ENCODE measurements around the gene SHROOM3.

SHROOM3 gene

DNA sequence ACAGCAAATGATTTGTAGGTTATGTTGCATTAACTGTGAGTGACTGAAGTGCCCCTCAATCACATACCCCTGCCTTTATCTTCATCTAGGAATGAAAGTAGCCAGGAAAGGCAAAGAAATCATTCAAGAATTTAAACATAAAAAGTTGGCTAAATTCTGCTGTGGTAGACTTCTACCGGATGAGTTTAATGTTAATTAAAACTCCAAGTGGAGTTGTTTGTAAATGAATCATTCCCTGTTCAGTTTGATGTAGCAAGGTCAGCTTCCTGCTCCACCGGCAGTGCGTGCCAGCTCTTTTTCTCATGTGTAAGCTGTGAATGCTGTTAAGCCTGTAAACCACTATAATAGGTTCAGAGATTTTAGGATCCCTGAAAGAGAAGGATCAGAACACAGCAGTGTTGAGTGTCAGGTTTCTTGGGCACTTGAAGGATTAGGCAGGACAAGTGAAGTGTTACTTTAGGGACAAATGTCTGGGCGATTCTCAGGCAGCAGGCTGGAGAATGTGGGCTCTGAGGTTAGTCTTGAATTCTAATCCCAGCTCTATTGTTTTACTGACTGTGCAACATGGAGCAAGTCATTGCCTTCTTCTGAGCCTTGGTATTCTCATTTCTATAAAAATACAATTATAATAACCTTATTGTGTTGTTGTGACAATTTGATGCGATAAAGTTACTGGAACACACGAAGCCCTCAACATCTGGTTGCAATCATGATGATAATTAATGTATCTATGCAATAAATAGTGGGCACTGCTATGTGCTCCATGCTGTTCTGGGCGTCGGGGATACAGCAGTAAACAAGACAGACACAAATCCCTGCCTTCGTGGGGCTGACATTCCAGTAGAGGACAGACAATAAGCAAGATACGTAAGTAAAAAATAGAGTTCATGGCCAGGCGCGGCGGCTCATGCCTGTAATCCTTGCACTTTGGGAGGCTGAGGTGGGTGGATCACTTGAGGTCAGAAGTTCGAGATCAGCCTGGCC, 112.0 kb downstream of the SHROOM3 start:
- Histone ChIP-seq H3K79me2 (ENCODE audit: insufficient read depth, low read length) (no peaks in the 10 kb centered on the region), H3K9me2 (replicated peaks; ENCODE audit: insufficient read depth, low read length) (no peaks in the 10 kb centered on the region), H3K4me3 (ENCODE audit: insufficient read depth, low read length, poor library complexity, severe bottlenecking) (no peak overlapping the region), H3F3A (ENCODE audit: insufficient read depth) (no peaks in the 10 kb centered on the region), H3K9ac (ENCODE audit: low read length) (no peak overlapping the region), H3K27me3 (ENCODE audit: low read length) (no peaks in the 10 kb centered on the region), H2AFZ (ENCODE audit: low read depth, low read length, severe bottlenecking) (no peak overlapping the region), H3K36me3 (ENCODE audit: low read length) (no peaks in the 10 kb centered on the region), H3K4me2 (ENCODE audit: low read depth, low read length, poor library complexity, severe bottlenecking) (no peak overlapping the region), H3K27ac (ENCODE audit: low read depth, low read length) (no peak overlapping the region), H4K20me1 (ENCODE audit: low read depth, low read length) (no peaks in the 10 kb centered on the region), H3K9me3 (ENCODE audit: insufficient read depth, low read length) (no peaks in the 10 kb centered on the region)
- TF ChIP-seq EZH2phosphoT487 (conservative IDR thresholded peaks at IDR 0.05; ENCODE audit: low read length) = no peak
- no peak for TF ChIP-seq CTCF (IDR thresholded peaks at IDR 0.05; ENCODE audit: insufficient read depth, low read length, poor library complexity, severe bottlenecking)

DNA sequence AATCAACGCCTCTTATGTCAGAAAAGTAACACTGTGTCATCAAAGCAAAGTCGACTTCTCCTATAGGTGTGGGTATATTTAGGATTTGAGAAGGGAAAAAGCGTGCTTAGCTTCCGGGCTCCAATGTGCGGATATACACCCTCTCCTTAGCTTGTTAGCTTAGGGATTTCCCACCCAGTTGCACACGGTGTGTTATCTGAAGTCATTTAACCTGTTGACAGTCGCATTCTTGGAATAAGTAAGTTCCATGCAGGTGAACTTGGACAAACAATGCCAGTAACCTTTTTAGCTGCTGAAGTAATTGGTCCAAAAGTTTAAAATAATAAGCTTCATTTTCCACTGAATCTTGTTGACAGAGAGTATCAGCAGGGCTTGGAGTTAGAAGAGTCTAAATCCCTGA, 113.7 kb downstream of the SHROOM3 start:
- Histone ChIP-seq H3F3A (ENCODE audit: insufficient read depth) (no peaks in the 10 kb centered on the region), H3K79me2 (ENCODE audit: insufficient read depth, low read length) (no peaks in the 10 kb centered on the region), H3K27me3 (ENCODE audit: low read length) (no peaks in the 10 kb centered on the region), H3K9me2 (replicated peaks; ENCODE audit: insufficient read depth, low read length) (no peaks in the 10 kb centered on the region), H3K9me3 (ENCODE audit: insufficient read depth, low read length) (no peaks in the 10 kb centered on the region), H2AFZ (ENCODE audit: low read depth, low read length, severe bottlenecking) (no peak overlapping the region), H4K20me1 (ENCODE audit: low read depth, low read length) (no peaks in the 10 kb centered on the region), H3K4me3 (ENCODE audit: insufficient read depth, low read length, poor library complexity, severe bottlenecking) (no peak overlapping the region), H3K27ac (ENCODE audit: low read depth, low read length) (no peak overlapping the region), H3K9ac (ENCODE audit: low read length) (no peak overlapping the region), H3K36me3 (ENCODE audit: low read length) (no peaks in the 10 kb centered on the region), H3K4me2 (ENCODE audit: low read depth, low read length, poor library complexity, severe bottlenecking) (no peak overlapping the region)
- TF ChIP-seq EZH2phosphoT487 (conservative IDR thresholded peaks at IDR 0.05; ENCODE audit: low read length) (no peak), CTCF (IDR thresholded peaks at IDR 0.05; ENCODE audit: insufficient read depth, low read length, poor library complexity, severe bottlenecking) (no peak)

GRCh38 chr4:76549765-76550164, 114.7 kb downstream of the SHROOM3 start:
- Histone ChIP-seq H3K4me3 (ENCODE audit: insufficient read depth, low read length, poor library complexity, severe bottlenecking) (no peak overlapping the region), H3K9me2 (replicated peaks; ENCODE audit: insufficient read depth, low read length) (no peaks in the 10 kb centered on the region), H3K27ac (ENCODE audit: low read depth, low read length) (no peak overlapping the region), H3K4me2 (ENCODE audit: low read depth, low read length, poor library complexity, severe bottlenecking) (no peak overlapping the region), H3K9ac (ENCODE audit: low read length) (no peak overlapping the region), H3K27me3 (ENCODE audit: low read length) (no peaks in the 10 kb centered on the region), H4K20me1 (ENCODE audit: low read depth, low read length) (no peaks in the 10 kb centered on the region), H3K9me3 (ENCODE audit: insufficient read depth, low read length) (no peaks in the 10 kb centered on the region), H3F3A (ENCODE audit: insufficient read depth) (no peaks in the 10 kb centered on the region), H3K79me2 (ENCODE audit: insufficient read depth, low read length) (no peaks in the 10 kb centered on the region), H2AFZ (ENCODE audit: low read depth, low read length, severe bottlenecking) (no peak overlapping the region), H3K36me3 (ENCODE audit: low read length) (no peaks in the 10 kb centered on the region)
- TF ChIP-seq CTCF (IDR thresholded peaks at IDR 0.05; ENCODE audit: insufficient read depth, low read length, poor library complexity, severe bottlenecking) (no peak), EZH2phosphoT487 (conservative IDR thresholded peaks at IDR 0.05; ENCODE audit: low read length) (no peak)
